Hindlimb muscle (tissue), 1 donor: Measurements from ENCODE around the gene PNN. TPM values are rescaled to one million over a fixed set of nuclear protein-coding genes. Genes with fewer than 3 reads are reported as not detected.
"Not testable (repeated sequence)": the region's sequence is repeated elsewhere in the genome, so short reads cannot be mapped to it uniquely, and the experiment has no call there.

Experiments used
- DNase-seq: peaks from one replicate; pipeline ENCODE4 v3.0.0-alpha.2; 2013
- polyA plus RNA-seq: library from polyadenylated mRNA; unstranded; fragments of 120-200 nt; gene quantifications from one replicate; pipeline ENCODE4 v1.2.1, GENCODE V29; 2013; ENCODE audit not compliant: insufficient read length

The PNN gene
- polyA plus RNA-seq, 1 donor = 80.4 TPM

- no peak for DNase-seq
Observed at GRCh38 chr14:39229601-39230110, 54.6 kb downstream of the PNN start.

- DNase-seq = no peak
Observed at GRCh38 chr14:39230416-39231035, 55.5 kb downstream of the PNN start.

GRCh38 chr14:39231751-39232553 is 56.9 kb downstream of the PNN start:
- DNase-seq = not testable (repeated sequence)

Other genes starting within 250 kb of the PNN start
- gene SEC23A, start 72.0 kb upstream of the PNN start, polyA plus RNA-seq = 71.7 TPM
- gene GEMIN2, start 60.9 kb upstream of the PNN start, polyA plus RNA-seq = 19.5 TPM
- 20.9 TPM for gene TRAPPC6B, start 4.9 kb upstream of the PNN start, polyA plus RNA-seq
- 16.3 TPM for gene MIA2, start 58.7 kb downstream of the PNN start, polyA plus RNA-seq